NCI-H1694 (cell line): Measurements from ENCODE around the gene PHF21B.
"Not testable (repeated sequence)": the region's sequence is repeated elsewhere in the genome, so short reads cannot be mapped to it uniquely, and the experiment has no call there.

Experiments used
- DNase-seq: peaks from one replicate; lab custom pipeline; 2025; lab: John Stamatoyannopoulos, UW

The PHF21B gene

GRCh38 chr22:44933666-44934453 is 75.9 kb downstream of the PHF21B start:
- no peak for DNase-seq

DNA sequence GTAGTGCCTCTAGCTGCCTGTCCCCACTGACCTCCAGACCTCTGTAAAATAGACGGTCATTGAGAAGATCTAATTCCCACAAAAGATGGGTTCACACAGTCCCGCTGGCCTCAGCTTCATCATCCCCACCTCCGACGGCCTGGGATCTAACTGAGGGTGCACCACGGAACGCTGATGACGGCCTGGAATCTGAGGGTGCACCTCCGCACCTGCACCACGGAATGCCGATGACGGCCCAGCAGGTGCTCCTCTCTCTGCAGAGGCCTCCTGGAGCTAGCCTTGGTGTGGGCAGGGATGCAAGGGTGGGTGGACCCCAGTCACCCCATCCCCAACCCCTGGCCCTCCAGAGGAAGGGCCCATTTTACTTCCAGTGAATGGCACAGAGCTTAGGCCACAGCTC is 77.3 kb downstream of the PHF21B start:
- no peak for DNase-seq

DNA sequence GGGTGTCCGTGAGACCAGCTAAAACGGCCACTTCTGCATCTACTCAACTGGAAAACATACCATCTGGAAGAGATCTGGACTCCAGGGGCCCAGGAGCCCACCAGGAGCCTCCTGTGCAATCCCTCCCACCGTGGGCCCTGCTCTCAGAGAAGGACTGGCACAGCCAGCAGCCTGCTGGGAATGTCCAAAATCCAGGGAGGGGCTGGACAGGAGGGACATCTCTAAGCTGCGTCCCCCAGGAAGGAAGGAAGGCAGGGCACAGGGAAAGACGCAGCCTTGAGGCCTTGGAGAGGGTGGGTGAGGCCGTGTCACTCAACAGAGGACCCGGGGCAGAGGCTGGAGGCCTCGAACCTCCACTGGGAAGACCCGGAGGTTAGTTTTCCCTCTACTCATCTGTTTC is 78.0 kb downstream of the PHF21B start:
- DNase-seq, result no peak

DNA sequence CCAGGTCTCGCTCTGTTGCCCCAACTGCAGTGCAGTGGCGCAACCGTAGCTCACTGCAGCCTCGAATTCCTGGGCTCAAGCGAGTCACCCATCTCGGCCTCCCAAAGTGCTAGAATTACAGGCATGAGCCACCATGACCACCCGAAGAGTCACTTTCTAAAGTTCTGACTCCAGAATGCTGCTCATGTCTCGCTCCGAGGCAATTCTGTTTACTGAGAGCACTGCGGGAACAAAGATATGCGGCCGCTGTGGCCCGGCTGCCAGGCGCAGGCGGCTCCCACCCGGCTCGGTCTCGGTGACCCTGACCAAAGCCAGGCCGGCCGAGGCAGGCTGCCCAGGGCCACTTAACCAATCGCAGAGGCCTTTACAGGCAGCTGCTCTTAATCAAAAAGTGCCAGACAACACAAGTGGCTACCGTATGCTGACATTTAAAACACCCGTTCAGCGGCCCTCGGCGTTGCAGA is 78.7 kb downstream of the PHF21B start:
- DNase-seq, result no peak

DNA sequence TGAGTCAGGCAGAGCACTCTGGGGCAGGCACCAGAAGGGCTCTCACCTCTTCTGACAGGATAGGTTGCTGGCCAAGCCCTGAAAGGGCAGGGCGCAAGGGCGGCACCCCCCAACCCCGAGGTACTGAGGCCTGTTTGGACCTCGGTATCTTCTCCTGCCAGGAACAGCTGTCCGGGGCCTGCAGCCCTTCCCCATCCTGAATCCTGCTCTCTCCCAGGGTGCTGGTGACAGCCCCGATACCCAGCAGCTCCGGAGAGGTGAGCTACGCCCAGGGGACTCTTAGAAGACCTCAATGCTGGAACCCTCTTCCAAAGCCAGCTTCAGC is 79.1 kb downstream of the PHF21B start:
- no peak for DNase-seq

DNA sequence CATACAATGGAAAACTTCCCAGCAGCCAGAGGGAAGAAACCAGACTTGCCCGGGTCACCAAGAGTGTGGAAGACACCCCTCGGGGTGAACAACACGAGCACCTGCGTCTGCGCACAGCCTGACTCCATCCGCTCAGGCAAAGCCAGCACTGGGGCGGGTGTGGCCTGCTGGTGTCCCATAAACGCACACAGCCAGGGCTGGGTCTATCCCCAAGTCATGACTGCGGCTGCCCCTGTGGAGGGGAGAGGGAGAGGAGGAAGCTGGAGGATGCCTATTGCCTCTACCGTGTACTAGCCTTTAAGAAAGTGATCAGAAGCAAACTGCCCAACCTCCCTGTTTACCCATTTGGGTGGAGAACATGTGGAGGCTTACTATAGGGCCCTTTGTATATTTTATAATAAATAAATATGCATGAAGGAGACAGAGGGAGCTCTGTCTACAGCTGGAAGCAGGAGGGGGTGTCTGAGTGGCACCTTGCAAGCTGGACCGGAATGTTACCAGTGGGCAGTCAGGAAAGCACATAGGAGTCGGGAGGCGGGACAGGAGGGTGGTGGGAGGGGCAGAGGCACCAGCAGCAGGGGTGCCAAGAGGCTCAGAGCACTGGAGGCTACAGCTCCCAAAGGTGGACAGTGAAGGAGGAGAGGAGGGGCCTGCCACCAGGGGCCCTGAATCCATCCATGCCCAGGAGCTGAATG is 79.6 kb downstream of the PHF21B start:
- DNase-seq, result no peak

DNA sequence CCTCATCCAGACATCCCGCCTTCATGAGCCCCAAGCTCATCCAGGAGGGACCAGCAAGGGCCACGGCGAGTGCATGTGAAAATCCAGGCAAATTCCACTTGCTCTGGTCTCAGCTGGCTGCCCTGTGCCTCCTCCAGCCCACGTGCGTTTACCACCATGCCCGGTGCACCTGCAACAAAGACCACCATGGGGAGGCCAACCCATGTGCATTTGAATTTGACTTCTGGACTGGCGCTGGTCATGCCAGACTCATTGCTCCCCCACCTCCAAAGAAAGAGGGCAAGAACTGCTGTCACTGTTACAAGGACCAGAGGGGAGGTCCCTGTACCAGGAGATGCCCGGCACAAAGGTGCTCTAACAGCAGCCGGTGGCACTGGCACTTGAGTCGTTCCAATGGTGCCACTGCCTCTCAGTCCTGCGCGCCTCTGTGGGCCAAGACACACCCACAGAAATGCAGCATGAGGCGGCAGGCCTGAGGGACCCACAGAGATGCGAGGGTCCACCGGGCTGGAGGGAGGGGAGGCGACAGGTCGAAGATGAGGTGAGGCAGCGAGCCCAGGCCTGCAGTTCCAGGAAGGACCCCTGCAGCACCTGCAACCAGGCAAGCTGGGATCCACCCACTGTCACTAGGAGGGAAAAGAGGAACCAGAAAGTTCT is 80.3 kb downstream of the PHF21B start:
- DNase-seq, result no peak

DNA sequence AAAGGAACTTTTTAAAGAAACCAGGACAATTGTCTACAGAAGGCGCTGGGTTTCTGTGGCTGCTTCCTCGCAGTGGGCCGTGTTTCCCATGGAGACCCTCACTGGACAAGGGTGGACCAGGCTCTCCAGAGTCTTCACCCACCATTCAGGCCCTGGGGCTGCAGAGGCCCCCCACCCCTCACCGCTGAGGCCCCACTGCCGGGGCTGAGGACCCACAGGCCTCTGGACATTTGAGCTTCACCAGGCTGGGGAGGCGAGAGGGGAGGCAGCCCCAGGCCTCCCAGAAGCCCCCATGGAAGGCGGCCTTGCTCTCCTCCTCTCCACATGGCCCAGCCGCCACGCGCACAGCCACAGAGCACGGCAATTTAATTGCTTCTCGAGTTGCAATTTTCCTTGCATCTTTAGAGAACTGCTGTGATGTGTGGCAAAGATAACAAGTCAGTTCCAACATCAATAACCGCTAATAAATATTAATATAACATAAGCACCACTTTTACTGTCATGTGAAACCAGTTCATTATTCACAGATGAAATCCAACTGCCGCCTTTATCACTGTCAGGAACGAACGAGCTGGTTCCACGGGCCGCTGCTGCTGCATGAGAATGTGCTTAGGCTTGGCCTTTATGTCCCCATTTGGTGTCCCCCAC is 81.0 kb downstream of the PHF21B start:
- DNase-seq, result no peak

DNA sequence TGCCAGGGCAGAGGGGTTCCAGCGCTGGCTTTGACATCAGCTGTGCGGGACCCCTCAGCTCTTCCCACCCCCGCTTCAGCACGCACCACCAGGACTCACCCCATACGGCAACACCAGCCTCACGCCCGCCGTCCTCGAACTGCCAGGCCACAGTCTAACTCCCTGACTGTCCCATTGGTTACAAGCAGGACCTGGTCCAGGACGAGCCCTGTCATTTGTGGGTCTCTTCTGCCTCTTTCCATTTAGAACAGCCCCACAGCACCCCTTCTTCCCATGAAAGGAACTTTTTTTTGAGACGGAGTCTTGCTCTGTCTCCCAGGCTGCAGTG is 81.7 kb downstream of the PHF21B start:
- no peak for DNase-seq

DNA sequence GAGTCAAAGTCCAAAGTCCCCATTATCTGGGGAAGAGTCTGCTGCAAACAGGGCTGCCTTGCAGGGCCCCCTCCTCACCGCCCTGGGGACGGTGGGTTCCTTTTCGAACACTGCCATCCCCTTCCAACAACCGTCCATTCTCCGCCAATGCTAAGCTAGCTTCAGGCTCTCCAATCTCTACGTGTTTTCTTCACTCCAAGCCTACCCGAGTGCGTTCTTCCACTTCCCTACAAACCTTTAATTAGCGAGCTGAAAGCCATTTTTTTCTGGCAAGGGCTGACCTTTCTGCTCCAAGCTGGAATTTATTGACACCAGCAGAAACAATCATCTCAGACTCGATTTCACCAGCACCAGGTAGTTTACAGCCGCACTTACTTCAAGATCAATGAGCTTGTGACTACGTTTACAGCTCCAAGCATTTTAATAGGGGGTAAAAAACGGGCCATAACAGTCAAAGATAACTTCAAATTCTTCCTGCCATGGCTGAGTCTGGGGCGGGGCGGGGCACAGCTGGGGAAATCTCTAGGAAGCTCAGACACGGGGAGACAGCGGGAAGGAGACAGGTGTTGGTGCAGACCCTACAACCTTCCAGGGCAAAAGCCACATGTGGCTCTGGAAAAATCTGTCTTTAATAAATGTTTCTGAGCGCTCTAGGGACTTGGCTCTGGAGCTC is 82.2 kb downstream of the PHF21B start:
- DNase-seq, result no peak

DNA sequence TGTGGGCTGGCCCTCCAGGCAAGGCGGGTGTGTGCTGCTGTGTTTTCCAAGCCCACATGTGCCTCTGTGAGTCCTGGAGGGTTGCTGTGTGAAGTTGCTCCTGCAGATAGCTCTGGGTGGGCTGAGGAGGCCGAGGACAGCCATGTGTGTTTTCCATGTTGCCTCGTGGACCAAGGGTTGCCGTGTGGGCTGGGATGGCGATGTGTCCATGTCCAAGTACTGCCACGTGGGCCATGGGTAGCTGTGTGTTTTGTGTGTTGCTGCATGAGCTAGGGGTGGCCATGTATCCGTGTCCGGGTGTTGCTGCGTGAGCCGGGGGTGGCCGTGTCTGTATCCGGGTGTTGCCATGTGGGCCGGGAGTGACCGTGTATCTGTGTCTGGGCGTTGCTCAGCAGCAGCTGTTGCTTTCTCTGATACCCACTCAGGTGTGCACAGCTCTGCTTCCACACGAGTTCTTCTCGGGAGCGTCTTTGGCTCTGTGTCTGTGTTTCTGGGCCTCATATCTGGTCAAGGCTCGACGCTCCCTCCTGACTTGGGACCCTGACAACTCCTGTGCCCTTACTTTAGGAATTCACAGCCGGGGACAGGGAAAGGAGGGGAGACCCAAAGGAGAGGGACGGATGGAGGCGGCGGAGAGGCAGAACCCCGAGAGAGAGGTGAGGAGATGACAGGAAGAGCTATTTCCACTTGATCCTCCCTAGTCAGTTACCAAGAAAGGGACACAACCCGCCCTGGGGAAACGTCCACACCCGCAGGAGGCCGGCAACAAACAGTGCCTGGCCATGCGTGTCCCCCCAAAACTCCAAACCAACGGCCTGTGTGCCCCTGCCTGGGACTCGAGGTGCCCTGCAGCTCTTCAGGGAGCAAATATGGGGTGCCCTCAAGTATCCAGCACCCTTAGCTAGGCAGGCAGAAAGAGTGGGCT is 83.1 kb downstream of the PHF21B start:
- no peak for DNase-seq

- DNase-seq, result no peak
These were observed 83.7 kb downstream of the PHF21B start for GRCh38 chr22:44926124-44926475.

DNA sequence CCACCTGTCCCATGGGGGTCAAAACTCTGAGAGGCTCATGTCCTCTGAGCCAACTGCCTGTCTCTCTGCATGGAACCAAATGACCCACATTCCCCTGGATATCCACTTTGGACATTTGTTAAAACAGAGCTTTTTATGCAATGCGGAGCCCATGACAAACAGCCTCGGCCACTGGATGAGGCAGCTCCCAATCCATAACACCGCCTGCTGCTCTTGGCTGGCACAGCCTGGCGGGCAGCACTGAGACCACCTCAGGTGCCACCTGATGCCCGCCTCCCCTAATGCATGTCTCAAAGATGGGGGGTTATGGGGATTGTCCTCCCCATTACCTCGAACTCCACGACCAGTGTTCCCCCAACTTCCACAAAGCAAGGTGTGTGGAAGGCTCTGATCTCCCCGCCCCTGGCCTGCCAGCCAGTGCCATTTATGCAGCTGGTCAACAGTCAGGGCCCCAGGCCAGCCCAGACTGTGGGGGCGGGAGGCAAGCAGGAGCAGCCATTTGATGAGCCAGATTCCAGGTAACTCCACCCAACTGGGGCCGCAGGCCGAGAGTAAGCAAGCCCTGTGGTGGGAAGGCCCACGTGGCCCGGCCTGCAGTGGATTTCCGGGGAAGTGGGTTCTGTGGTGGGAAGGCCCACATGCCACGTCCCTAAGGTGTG is 84.2 kb downstream of the PHF21B start:
- DNase-seq, result no peak

- no peak for DNase-seq
These were observed 85.1 kb downstream of the PHF21B start for GRCh38 chr22:44924710-44925109.

DNA sequence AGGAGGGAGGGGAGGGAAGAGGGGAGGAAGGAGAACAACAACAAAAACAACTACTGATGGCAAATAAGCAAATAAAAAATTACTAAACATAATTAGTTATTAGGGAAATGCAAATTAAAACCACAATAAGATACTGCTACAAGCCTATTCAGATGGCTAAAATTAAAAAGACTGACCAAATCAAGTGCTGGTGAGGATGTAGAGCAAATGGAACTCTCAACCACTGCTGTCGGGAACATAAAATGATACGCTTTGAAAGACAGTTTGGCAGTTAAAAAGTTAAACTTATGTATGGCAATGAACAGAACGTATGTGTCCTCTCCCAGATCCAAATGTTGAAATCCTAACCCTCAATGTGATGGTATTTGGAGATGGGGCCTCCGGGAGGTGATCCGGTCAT is 85.7 kb downstream of the PHF21B start:
- no peak for DNase-seq

- not testable (repeated sequence) for DNase-seq
These were observed 88.0 kb downstream of the PHF21B start for GRCh38 chr22:44921766-44922165.

GRCh38 chr22:44920183-44920582 is 89.6 kb downstream of the PHF21B start:
- DNase-seq, result no peak

- DNase-seq, result no peak
These were observed 90.1 kb downstream of the PHF21B start for GRCh38 chr22:44919691-44920090.

- no peak for DNase-seq
These were observed 90.8 kb downstream of the PHF21B start for GRCh38 chr22:44918925-44919392.

- DNase-seq, result no peak
These were observed 91.5 kb downstream of the PHF21B start for GRCh38 chr22:44918166-44918924.
